ENCODE data around the gene CLCN7. TPM values are rescaled to one million over a fixed set of nuclear protein-coding genes. Genes with fewer than 3 reads are reported as not detected.

CLCN7 gene
- total and polyA plus RNA-seq, 2 of the 13 experiments (the other 11 are each of a cell fraction or from before 2014, with no cell fraction given), result 24.6 to 25.1 TPM

GRCh38 chr16:1443403-1443973 lies 31.3 kb downstream of the CLCN7 start:
- intact Hi-C loops (cut with micrococcal nuclease; ENCODE audit: unreplicated experiment), result no loop called here
- ATAC-seq (peak; percentile 30), FAIRE-seq (no peak), DNase-seq (ENCODE audit: low spot score) (no peak)
- H3K27me3 ChIP-seq (ENCODE audit: control insufficient read depth in 1 of 2, insufficient read depth in 2 of 2, low read length in 2 of 2), result peaks cover 6 to 10% of the 10 kb centered on the region in 2 experiments; a peak in 4 of 5 replicates
- no peaks in the 10 kb centered on the region for H4K20me1 ChIP-seq (ENCODE audit: insufficient read depth, low read length)
- no peak overlapping the region for H3K4me3 ChIP-seq (replicated peaks in 1 of 3; ENCODE audit: insufficient read depth in 1 of 3, low read depth in 2 of 3, low read length in 3 of 3)
- H3K9ac ChIP-seq (ENCODE audit: insufficient read depth, low read depth, low read length), result no peak overlapping the region
- no peak overlapping the region for H3K4me2 ChIP-seq (ENCODE audit: low read depth, low read length)
- ChIA-PET CTCF (ENCODE audit: low intra/inter-chr PET ratio, low total read pairs) (no interaction called here), POLR2A (no interaction called here)
- WGBS (ENCODE audit: low lambda C conversion rate), result 94% methylated on average over 9 of the region's 38 CpGs
- peaks cover 28% of the 10 kb centered on the region for H3K4me1 ChIP-seq (ENCODE audit: insufficient read depth, low read length)
- no peaks in the 10 kb centered on the region; a peak in 1 of 5 replicates for H3K36me3 ChIP-seq (replicated peaks in 1 of 2; ENCODE audit: control insufficient read depth in 1 of 2, insufficient read depth in 2 of 2, low read length in 2 of 2)
- H3K27ac ChIP-seq (ENCODE audit: extremely low read length, insufficient read depth, low read length), result no peak overlapping the region
- H3K79me2 ChIP-seq (ENCODE audit: insufficient read depth, low read length), result no peaks in the 10 kb centered on the region
- in situ Hi-C loops (cut with HindIII; ENCODE audit: extremely low pct_ligation_motif_present, low pct_unique_long_range_greater_than_20kb), result no loop called here
- H3K9me3 ChIP-seq (ENCODE audit: low read length), result no peaks in the 10 kb centered on the region
- H2AFZ ChIP-seq (ENCODE audit: low read length), result no peak overlapping the region
- BruUV-seq (replicated peaks), result no TSS peak
- TF ChIP-seq CTCF (CRISPR knock-in tag; IDR thresholded peaks at IDR 0.05), result 0 out of 2 replicates have a peak, but pooled peaks have one; percentile 11
- no peak for TF ChIP-seq DPF2 (CRISPR knock-in tag; IDR thresholded peaks at IDR 0.05; ENCODE audit: borderline replicate concordance, low read depth)
- peak; percentile 85 for TF ChIP-seq ZBTB33 (CRISPR knock-in tag; IDR thresholded peaks at IDR 0.05)
- TF ChIP-seq CENPBD1 (CRISPR knock-in tag; IDR thresholded peaks at IDR 0.05; ENCODE audit: borderline replicate concordance, low read depth), result no peak
